ENCODE measurements around the gene WDPCP.
"Not testable (repeated sequence)": the region's sequence is repeated elsewhere in the genome, so short reads cannot be mapped to it uniquely, and the experiment has no call there.

WDPCP gene

DNA sequence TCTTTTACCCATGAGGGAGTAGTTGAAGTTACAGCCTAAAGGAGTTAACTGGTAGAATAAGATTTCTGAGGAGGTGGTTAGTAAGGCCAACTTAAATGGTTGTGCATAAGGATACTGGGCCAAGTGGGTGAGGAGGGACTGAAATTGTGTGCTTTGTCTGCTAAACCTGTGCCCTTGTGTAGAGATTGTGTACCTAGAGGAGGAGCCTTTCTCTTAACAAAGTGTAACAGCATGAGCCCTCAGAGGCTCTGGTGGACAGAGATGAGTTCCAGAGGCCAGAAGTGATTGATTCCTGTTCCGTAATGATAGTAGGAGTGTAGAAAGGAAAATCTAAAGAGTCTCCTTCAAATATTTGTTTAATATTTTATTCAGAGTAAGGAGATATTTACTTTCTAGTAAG lies 494.8 kb downstream of the WDPCP start:
- DNase-seq = no peak

DNA sequence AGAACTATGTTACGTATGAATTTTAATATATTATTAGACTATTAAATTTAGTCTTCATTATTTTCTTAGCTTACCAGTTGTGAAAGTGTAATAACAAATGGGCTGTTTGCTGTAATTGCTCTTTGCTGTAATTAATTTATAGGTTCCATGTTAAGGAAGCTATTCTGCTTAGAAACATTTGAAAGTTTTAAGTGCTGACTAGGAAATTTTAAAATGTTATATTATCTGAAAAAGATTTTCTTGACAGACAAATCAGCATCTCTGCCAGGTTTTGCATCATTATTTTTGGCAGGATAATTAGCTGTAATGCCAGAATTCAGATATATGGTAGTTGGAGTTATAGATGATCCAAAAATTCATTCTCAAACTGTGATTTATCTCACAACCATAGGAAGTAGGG lies 495.4 kb downstream of the WDPCP start:
- DNase-seq = no peak

DNA sequence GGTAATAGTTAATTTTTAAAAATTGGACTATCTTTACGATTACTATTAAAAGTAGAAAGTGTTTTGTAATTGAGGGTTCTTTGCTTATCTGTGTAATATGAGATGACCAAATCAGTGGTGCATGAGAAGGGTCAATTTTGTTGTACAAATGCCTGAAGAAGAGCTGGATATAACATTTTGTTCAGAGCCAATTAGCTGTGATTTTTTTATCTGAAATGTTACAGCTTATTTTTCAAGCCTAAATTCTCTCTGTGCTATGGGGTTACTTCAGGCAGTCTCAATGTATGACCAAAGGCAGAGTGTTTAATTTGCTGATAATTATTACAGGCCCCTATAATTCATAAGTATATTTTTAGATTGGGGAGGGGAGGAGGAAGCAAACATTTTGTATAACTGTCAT lies 495.9 kb downstream of the WDPCP start:
- no peak for DNase-seq

DNA sequence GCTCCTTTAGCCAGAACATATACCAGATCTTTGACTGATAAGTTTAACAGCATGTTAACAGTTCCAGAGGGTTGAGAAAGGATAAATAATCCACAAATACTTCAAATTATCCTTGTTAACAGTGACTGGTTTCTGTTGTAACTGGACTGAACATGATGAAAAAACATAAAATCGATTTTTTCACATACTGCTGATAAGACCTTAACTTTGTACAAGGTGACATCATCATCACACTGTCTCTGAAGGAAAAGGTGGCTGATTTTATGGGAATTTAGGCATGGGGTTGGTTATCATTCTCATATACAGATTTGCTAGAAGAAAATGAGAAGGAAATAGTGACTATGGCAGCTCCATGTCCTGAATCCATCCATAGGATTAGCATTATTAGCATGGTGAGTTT lies 501.6 kb downstream of the WDPCP start:
- no peak for DNase-seq

DNA sequence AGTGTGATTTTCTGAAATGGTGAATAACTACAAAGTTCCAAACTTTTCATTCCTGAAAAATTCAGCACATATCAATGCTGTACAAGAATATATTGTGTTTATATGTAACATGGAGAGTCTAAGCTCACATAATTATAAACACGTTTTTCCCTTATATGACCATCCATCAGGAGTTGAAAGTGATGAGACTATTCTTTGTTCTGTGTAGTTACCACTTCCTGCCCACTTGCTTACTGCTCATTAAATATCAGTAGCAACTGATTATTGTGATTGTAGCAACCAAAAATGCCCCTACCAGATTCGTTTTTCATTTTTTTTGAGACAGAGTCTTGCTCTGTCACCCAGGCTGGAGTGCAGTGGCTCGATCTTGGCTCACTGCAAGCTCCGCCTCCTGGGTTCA lies 506.9 kb downstream of the WDPCP start:
- no peak for DNase-seq

DNA sequence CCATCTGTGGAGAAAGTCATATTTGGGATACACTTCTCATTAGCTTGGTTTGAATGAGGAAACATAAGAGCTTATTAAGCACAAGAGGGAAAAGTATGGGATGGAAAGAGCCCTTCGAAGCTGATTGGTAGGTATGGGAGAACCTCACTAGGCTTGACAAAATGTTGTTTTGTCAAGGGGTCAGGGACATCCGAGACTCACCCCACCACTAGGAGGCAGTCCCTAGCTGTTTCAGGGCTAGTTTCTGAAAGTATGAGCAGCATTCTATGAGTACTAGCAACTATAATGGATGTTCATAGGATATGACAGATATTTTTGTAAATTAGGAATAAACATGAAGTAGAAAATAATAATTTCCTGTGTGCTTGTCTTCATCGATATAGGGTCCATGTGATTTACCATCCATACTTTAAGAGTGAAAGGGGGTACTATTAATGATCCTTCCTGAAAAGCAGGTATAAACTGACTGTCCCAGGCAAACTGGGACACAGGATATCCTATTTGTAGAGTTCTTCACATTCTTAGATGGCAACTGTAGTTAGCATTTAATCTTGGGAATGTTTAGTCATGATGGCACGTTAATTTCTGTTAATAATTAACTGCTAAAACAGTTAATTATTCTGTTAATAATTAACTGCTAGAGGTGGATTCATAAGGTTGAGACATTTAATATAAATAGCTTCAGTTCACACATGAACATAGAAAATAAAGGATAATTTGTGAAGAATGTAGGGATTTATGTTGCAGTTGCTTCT lies 509.2 kb downstream of the WDPCP start:
- DNase-seq = no peak

DNA sequence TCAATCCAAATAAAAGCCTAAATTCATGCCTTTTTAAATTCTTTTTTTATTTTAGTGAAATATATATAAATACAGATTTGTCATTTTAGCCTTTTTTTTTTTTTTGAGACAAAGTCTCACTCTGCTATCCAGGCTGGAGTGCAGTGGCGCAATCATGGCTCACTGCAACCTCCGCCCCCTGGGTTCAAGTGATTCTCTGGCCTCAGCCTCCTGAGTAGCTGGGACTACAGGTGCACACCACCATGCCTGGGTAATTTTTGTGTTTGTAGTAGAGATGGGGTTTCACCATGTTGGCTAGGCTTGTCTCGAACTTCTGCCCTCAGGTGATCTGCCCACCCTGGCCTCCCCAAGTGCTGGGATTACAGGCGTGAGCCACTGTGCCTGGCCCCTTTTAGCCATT lies 513.9 kb downstream of the WDPCP start:
- not testable (repeated sequence) for DNase-seq

DNA sequence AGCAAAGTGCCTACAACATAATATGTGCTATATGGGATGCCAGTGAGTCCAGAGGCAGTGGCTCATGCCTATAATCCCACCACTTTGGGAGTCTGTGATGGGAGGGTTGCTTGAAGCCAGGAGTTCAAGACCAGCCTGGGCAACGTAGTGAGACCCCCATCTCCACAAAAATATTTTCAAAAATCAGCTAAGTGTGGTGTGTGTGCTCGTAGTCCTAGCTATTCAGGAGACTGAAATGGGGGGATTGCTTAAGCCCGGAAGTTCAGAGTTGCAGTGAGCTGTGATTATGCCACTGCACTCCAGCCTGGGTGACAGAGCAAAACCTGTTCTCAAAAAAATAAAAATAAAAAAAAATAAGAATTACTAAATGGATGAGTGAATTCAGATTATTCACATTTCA lies 514.3 kb downstream of the WDPCP start:
- no peak for DNase-seq

DNA sequence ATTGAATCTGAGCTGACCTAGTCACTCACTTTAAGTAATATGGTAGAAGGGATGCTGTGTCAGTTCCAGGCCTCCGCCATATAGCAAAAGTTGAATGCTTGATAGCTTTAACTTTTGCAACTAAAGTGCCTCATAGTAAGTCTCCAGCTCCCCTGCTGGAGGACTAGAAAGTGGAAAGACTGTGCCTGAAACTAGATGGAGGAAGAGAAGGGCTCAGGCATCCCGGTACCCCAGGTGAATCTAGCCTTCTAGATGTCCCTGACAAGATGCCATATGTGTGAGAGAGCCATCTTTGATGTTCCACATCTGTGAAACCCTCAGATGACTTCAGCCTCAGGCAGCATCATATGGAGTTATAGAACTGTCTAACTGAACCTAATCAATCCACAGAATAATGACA lies 516.6 kb downstream of the WDPCP start:
- no peak for DNase-seq
